ENCODE measurements around the gene POMGNT2.

POMGNT2 gene

GRCh38 chr3:43105596-43106292 is at the start of gene POMGNT2:
Gene POMGNT2, minus strand, starts transcription at chr3:43106079. Its CDS starts 24,648 bp downstream, at chr3:43081431.
- peak; percentile 72 to 74 for DNase-seq (ENCODE audit: low read depth in 2 of 2)

DNA sequence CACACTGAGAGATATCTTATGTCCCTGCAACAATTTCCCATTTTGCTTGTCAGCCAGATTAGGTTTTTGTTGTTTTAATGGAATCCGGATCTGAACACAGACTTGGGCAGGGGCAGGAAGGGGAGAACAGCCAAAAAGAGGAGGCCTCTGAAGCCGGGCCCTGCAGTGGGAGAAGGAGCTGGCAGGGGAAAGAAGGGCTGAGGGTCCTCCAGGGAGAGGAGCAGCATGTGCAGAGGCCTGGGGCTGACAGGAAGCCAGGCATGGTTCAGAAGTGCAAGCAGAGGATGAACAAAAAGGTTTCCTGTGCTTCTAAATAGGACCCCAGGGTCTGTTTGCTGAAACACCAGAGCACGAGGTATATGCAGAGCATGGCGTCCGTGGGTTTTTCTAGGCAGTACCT is 49.1 kb upstream of the POMGNT2 start:
- no peak for DNase-seq (ENCODE audit: low read depth in 2 of 2)

DNA sequence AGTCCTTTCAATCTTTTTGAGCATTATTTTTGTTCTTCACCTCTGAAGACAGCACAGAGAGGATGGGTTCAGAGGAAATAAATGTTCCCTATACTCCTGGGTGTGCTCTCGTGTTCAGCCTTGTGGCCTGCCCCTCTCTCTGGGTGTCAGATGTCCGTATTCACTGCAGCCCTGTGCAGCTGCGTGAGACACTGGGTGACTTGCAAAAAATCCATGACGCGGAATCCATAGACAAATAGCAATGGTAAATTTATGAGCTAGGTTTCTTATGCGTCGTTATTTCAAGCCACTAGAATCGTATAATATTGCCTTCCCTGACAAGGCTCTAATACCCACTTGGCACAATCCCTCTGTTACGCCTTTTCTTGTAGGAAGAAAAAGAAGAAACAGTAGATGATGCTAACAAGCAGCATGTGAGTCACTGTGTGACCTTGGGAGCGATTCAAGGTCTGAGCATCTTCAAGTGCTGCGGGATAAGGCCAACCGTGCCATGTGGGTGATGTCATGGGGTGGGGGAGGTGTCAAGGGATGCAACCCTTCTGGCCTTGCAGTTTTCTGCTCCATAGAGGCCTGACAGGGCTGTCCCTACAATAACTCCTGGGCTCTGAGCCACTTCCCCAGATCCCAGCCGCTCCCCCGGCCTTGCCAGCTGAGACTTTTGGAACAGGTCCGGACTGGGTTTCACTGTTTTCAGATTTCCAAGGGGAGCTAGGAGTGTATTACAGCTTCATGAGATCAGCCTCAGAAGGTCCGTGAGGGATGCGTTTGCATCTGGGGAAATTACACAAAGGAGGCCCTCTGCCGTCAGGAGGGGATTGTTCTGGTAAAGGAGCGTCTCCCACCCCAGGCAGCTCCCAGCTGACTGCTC is 47.6 kb upstream of the POMGNT2 start:
- no peak for DNase-seq (ENCODE audit: low read depth in 2 of 2)

GRCh38 chr3:43152649-43153048 is 46.8 kb upstream of the POMGNT2 start:
- no peak for DNase-seq (ENCODE audit: low read depth in 2 of 2)

- no peak for DNase-seq (ENCODE audit: low read depth in 2 of 2)
These were observed 42.2 kb upstream of the POMGNT2 start for GRCh38 chr3:43148033-43148432.

DNA sequence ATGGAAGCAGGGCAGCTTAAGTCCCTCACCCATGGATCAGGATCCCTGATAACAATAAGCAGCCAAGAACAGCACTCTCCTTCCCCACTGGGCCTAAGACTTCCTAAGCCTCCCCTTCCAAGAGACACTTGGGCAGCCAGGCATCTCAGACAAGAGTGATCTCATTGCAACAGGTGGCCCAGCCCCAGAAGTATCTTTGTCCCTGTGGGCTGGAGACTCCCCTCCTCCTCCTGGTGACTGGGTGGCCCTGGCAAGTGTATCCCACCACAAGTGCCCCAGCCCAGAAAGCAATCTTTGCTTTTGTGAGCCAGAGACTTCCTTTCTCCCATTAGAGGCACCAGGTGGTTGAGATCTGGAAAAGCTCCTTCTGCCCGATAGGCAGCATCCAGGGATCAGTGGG is 40.7 kb upstream of the POMGNT2 start:
- DNase-seq (ENCODE audit: low read depth in 2 of 2) = no peak

GRCh38 chr3:43144761-43145490 is 39.0 kb upstream of the POMGNT2 start:
- DNase-seq (ENCODE audit: low read depth in 2 of 2) = no peak

- DNase-seq (ENCODE audit: low read depth in 2 of 2) = no peak
These were observed 36.6 kb upstream of the POMGNT2 start for GRCh38 chr3:43142472-43142871.

DNA sequence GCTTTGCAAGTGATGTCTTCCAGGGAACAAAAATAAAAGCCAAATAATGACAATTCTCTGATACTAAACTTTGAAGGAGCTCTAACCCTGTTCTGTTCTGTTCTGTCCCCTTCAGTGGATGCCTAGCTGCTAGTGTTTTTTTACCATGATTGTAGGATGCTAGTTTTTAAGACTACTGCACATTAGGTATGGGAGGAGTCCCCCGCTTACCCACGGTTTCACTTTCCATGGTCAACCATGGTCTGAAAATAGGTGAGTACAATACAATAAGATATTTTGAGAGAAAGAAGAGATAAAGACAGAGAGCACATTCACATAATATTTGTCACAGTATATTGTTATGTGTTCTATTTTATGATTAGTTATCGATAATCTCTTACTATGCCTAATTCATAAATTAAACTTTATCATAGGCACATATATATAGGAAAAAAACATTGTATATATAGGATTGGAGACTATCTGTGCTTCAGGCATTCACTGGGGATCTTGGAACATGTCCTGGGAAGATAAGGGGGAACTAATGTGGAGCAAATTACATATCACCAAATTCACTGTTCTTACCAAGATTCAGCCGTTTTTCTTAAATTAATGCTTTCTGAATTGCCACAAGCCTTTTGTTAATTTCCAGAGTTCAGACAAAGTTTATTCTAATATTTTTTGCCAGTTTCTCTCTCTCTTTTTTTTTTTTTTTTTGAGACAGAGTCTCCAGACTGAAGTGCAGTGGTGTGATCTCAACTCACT is 32.8 kb upstream of the POMGNT2 start:
- no peak for DNase-seq (ENCODE audit: low read depth in 2 of 2)

GRCh38 chr3:43132870-43133636 is 27.2 kb upstream of the POMGNT2 start:
- no peak for DNase-seq (ENCODE audit: low read depth in 2 of 2)

DNA sequence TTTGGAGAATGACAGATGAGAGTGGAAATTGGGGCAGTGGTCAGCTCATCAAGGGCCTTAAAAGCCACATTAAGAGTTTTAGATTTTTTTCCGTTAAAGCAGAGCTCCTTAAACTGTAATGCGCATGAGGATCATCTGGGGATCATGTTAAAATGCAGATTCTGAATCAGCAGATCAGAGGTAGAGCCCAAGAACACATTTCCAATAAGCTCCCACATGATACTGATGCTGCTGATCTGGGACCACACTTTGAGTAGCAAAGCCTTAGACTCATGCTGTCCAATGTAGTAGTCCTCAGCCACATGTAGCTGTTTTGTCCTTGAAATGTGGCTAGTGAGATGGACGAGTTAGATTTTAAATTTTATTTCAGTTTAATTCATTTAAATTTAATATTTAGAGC is 26.3 kb upstream of the POMGNT2 start:
- DNase-seq (ENCODE audit: low read depth in 2 of 2) = no peak

DNA sequence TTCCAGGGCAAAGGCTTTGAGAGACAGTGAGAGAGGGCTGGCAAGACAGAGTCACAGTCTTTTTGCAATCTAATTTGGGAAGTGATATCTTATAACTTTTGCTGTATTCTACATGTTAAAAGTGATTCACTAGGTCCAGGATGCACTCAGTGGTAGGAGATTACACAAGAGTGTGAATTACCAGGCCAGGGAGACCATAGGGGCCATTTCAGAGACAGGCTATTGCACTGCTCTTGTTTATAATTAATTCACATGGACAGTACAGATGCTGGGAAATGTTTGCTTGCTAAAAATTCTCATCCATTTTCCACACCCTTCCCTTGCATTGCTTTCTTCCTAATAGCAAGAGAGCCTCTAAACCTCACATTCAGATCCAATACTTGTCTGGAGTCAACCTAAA is 22.6 kb upstream of the POMGNT2 start:
- DNase-seq (ENCODE audit: low read depth in 2 of 2) = no peak

DNA sequence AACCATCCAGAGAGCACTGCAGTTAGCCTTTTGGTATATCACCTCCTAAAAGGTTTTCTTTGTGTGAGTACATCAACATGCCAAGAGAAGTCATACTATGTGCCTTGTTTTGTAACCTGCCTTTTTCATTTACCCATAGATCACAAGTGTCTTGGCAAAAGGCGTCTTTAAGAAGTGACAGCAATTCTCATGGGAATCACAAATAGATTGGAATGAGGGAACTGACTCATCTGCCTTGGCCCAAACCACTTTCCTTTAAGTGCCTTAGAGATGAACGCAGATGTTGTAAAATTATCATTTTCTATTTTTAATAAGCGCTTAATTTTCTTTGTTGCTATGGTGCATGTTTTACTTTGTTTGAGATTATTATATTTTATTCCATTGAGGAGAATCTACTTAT is 20.7 kb upstream of the POMGNT2 start:
- DNase-seq (ENCODE audit: low read depth in 2 of 2) = no peak

DNA sequence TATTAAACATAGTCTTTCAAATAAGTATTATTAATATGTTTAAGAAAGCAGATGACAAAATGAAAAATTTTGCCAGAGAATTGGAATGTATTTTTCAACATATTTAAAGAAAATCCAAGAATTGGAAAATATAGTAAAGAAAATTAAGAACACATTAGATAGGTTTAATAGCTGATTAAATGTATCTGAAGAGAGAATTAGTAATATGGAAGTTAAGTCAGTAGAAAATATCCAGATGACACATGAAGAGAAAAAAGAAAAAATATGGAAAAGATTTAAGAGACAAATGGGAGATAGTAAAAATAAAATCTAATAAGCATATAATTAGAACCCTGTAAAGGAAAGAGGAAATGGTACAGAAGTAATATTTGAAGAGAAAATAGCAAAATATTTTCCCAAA is 18.0 kb upstream of the POMGNT2 start:
- DNase-seq (ENCODE audit: low read depth in 2 of 2) = no peak

- no peak for DNase-seq (ENCODE audit: low read depth in 2 of 2)
These were observed 15.1 kb upstream of the POMGNT2 start for GRCh38 chr3:43120937-43121336.

GRCh38 chr3:43117257-43117656 is 11.4 kb upstream of the POMGNT2 start:
- no peak for DNase-seq (ENCODE audit: low read depth in 2 of 2)

- no peak for DNase-seq (ENCODE audit: low read depth in 2 of 2)
These were observed 7.8 kb upstream of the POMGNT2 start for GRCh38 chr3:43113671-43114070.

DNA sequence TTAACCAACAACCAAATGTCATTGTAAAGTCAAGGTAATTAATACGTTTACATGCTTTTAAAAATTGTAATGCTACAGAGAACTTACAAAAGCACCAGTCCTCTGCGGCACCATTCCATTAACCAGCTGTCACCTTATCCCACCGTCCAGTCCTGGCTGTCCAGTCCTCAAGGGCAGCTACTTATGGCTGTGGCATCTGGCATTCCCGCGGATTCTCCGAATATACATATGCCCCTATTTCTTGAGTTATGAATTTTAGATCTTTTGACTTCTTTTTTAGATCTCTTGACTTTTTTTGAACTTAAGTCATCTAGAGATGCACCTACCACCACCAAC is 382 bp upstream of the POMGNT2 start:
- DNase-seq (ENCODE audit: low read depth in 2 of 2) = no peak

GRCh38 chr3:43104660-43105595 is 951 bp downstream of the POMGNT2 start:
- peak; percentile 8 to 10 for DNase-seq (ENCODE audit: low read depth in 2 of 2)

DNA sequence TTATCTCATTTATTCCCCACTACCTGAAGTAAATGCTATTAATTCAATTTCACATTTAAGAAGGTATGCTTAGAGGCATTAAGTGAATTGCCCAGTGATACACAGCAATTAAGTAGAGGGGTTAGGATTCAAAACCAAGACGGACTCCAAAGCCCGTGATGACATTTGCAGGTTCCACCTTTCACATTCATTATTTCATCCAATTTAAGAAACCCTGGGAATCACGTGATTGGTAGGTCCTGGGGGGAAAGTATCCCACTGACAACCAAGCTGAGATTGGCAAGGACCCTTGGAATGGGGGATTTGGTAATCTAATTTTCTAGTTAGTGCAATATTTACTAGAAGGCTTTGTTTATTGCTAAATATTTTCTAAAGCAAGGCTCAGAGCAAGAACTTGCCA is 1.8 kb downstream of the POMGNT2 start:
- no peak for DNase-seq (ENCODE audit: low read depth in 2 of 2)
